ENCODE data around the gene MAT1A. TPM values are rescaled to one million over a fixed set of nuclear protein-coding genes. Genes with fewer than 3 reads are reported as not detected.

MAT1A gene
- total and polyA plus RNA-seq, 3 donors from 2014 or later, result 5.6 to 8.3 (median 8.3) TPM

- Histone ChIP-seq H3K36me3 (ENCODE audit: low read depth, missing control alignments) (no peaks in the 10 kb centered on the region), H3K4me1 (no peaks in the 10 kb centered on the region), H3K27me3 (no peaks in the 10 kb centered on the region), H3K9me3 (no peaks in the 10 kb centered on the region), H3K27ac (no peak overlapping the region), H3K4me3 (no peak overlapping the region)
- TF ChIP-seq POLR2A (IDR thresholded peaks at IDR 0.05), result no peak
- TF ChIP-seq, protein P1, sequence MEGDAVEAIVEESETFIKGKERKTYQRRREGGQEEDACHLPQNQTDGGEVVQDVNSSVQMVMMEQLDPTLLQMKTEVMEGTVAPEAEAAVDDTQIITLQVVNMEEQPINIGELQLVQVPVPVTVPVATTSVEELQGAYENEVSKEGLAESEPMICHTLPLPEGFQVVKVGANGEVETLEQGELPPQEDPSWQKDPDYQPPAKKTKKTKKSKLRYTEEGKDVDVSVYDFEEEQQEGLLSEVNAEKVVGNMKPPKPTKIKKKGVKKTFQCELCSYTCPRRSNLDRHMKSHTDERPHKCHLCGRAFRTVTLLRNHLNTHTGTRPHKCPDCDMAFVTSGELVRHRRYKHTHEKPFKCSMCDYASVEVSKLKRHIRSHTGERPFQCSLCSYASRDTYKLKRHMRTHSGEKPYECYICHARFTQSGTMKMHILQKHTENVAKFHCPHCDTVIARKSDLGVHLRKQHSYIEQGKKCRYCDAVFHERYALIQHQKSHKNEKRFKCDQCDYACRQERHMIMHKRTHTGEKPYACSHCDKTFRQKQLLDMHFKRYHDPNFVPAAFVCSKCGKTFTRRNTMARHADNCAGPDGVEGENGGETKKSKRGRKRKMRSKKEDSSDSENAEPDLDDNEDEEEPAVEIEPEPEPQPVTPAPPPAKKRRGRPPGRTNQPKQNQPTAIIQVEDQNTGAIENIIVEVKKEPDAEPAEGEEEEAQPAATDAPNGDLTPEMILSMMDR (IDR thresholded peaks at IDR 0.05), result no peak
- 67 to 100% methylated on average over 1 of the region's 1 CpG for WGBS, 2 donors
- intact Hi-C loops (cut with DNase I; ENCODE audit: low total_unique reads), result no loop called here
- DNase-seq, result no peak
Measured at GRCh38 chr10:80322711-80323110, 33.3 kb upstream of the MAT1A start.

DNA sequence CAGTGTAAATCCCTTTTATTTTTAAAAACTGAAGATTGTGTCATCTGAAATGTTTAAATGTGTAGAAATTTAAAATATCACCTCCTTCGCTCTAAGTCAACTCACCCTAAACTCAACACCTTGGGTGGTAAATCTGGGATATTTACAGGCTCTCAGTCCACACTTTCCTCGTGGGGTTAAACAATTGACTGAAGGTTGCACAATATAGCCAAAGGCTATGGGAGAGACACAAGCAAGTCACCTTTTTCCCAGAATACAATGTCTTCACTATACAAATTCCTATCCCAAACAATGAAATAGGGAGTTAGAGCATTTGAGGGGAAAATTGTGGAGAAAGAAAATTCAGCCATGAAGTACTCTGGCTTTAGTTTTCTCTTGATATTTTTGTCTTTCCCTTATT lies 32.7 kb upstream of the MAT1A start:
- H3K27me3 ChIP-seq, result no peaks in the 10 kb centered on the region
- no peaks in the 10 kb centered on the region for H3K36me3 ChIP-seq (ENCODE audit: low read depth, missing control alignments)
- intact Hi-C loops (cut with DNase I; ENCODE audit: low total_unique reads), result no loop called here
- 90% methylated on average over 2 of the region's 2 CpGs for WGBS, 2 donors
- DNase-seq, result no peak
- H3K9me3 ChIP-seq, result no peaks in the 10 kb centered on the region
- H3K4me3 ChIP-seq, result no peak overlapping the region
- TF ChIP-seq, protein P1 (IDR thresholded peaks at IDR 0.05), result no peak
- no peak for TF ChIP-seq POLR2A (IDR thresholded peaks at IDR 0.05)
- no peaks in the 10 kb centered on the region for H3K4me1 ChIP-seq
- no peak overlapping the region for H3K27ac ChIP-seq

- Histone ChIP-seq H3K36me3 (ENCODE audit: low read depth, missing control alignments) (no peaks in the 10 kb centered on the region), H3K9me3 (no peaks in the 10 kb centered on the region), H3K27me3 (no peaks in the 10 kb centered on the region), H3K4me1 (no peaks in the 10 kb centered on the region), H3K27ac (no peak overlapping the region), H3K4me3 (no peak overlapping the region)
- no peak for TF ChIP-seq POLR2A (IDR thresholded peaks at IDR 0.05)
- TF ChIP-seq, protein P1 (IDR thresholded peaks at IDR 0.05), result no peak
- DNase-seq, result no peak
- intact Hi-C loops (cut with DNase I; ENCODE audit: low total_unique reads), result no loop called here
- 83 to 93% methylated on average over 5 of the region's 5 CpGs for WGBS, 2 donors
Measured at GRCh38 chr10:80321183-80321582, 31.7 kb upstream of the MAT1A start.

- Histone ChIP-seq H3K27ac (no peak overlapping the region), H3K4me1 (no peaks in the 10 kb centered on the region), H3K36me3 (ENCODE audit: low read depth, missing control alignments) (no peaks in the 10 kb centered on the region), H3K4me3 (no peak overlapping the region), H3K9me3 (no peaks in the 10 kb centered on the region), H3K27me3 (no peaks in the 10 kb centered on the region)
- intact Hi-C loops (cut with DNase I; ENCODE audit: low total_unique reads), result no loop called here
- TF ChIP-seq, protein P1 (IDR thresholded peaks at IDR 0.05), result no peak
- TF ChIP-seq POLR2A (IDR thresholded peaks at IDR 0.05), result no peak
- DNase-seq, result no peak
Measured at GRCh38 chr10:80320377-80320776, 30.9 kb upstream of the MAT1A start.

DNA sequence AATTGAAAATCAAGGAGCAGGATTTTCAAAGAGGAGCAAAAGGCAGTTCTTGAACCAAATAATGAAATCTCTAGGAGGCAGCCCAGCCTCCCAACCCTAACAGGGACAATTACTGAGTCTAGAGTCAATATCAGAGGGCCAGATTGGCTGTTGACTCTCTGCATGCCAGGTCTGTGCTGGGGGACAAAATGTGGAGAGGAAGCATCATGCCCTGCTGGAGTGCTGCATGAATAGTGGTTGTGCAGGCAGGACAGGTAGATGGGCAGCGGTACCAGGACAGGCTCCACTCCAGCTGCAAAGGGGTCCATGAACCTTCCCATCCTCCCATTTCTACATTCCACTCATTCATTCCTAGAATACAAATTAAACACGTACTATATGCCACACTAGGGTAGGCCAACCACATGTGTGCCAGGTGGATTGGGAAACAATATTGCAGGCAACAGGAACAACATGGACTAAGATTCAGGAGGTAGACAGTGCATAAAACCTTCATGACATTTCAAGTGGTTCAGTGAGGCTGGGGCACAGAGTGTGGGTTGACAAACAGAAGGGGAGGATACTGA lies 30.4 kb upstream of the MAT1A start:
- no peaks in the 10 kb centered on the region for H3K9me3 ChIP-seq
- H3K27me3 ChIP-seq, result no peaks in the 10 kb centered on the region

More for the DNA sequence above, 30.4 kb upstream of the MAT1A start:
- Histone ChIP-seq H3K4me3 (no peak overlapping the region), H3K4me1 (no peaks in the 10 kb centered on the region), H3K27ac (no peak overlapping the region), H3K36me3 (ENCODE audit: low read depth, missing control alignments) (no peaks in the 10 kb centered on the region)
- intact Hi-C loops (cut with DNase I; ENCODE audit: low total_unique reads), result no loop called here
- DNase-seq, result no peak
- no peak for TF ChIP-seq POLR2A (IDR thresholded peaks at IDR 0.05)
- TF ChIP-seq, protein P1 (IDR thresholded peaks at IDR 0.05), result no peak
- WGBS, 2 donors, result 95% methylated on average over 2 of the region's 2 CpGs

Data from testis (tissue), 3 donors.